HG02840 (cell line): ENCODE results near the gene PTPMT1.
"Not testable (repeated sequence)": the region's sequence is repeated elsewhere in the genome, so short reads cannot be mapped to it uniquely, and the experiment has no call there.

ENCODE experiments used
- ATAC-seq: cut with Tn5 transposase; IDR thresholded peaks from one replicate; pipeline ENCODE4 v1.9.1; 2021; ENCODE audit warnings: mild to moderate bottlenecking, moderate library complexity, moderate number of reproducible peaks; ENCODE audit not compliant: unreplicated experiment, low FRiP score

The PTPMT1 gene, protein sequence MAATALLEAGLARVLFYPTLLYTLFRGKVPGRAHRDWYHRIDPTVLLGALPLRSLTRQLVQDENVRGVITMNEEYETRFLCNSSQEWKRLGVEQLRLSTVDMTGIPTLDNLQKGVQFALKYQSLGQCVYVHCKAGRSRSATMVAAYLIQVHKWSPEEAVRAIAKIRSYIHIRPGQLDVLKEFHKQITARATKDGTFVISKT

GRCh38 chr11:47565340-47566148 lies at the start of gene PTPMT1:
Gene PTPMT1, plus strand, starts transcription at chr11:47565599. Its CDS starts 24 bp downstream, at chr11:47565623.
- peak; percentile 69 for ATAC-seq

GRCh38 chr11:47516155-47516554 lies 49.2 kb upstream of the PTPMT1 start:
- no peak for ATAC-seq

DNA sequence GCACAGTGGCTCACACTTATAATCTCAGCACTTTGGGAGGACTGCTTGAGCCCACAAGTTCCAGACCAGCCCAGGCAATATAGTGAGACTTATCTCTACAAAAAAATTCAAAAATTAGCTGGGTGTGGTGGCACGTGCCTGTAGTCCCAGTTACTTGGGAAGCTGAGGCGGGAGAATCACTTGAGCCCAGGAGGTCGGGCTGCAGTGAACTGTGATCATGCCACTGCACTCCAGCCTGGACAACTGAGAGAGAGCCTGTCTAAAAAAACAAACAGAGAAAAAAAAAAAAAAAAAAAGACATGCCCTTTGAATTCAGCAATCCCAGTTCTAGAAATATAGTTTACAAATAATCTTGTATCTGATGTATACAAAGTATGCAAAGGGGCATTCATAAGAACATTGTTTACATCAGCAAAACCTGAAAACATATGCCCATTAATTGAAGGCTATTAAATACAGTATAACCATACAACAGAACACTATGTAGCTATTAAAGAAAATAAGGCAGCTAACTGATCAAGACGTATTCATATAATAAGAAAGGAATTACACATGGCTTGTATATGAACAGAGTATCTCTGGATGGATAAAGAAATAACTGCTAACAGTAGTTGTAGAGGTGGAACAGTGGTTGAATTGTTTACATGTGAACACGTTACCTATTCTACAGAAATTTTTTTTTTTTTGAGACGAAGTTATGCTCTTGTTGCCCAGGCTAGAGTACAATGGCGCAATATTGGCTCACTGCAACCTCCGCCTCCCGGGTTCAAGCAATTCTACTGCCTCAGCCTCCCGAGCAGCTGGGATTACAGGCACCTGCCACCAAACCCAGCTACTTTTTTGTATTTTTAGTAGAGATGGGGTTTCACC lies 48.2 kb upstream of the PTPMT1 start:
- ATAC-seq = no peak

- no peak for ATAC-seq
These were observed 47.0 kb upstream of the PTPMT1 start for GRCh38 chr11:47518212-47518964.

DNA sequence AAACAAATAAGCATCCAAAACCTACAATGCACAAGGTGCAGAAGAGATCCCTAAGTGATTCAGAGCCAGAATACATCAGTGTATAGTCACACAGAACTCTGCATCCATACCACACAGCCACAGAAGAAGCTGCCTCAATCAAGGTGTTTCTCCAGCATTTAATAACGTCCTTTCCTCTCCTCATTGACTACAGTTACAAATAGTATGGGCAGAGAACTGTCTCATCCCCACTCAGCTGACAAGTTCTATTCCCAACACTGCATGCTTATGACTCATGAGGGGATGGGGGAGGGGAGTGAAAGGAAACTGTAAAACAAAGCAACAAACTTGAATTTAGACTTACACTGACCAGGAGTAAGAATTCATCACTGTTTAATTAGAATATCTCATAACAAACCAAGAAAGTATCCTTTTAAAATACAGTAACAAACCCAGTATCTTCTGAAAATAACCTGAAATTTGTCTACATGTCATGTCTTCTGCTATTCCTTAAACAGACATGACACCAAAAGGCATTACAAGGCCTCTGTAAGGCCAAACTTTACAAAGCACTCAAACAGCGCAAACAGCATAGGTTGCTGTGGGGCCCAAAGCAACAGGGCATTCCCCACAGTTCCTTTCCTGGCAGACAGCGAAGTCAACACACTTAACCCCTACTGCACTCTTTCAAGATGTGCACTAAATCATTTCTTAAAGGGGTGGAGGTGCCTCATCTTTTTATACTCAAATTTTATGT lies 41.7 kb upstream of the PTPMT1 start:
- ATAC-seq = no peak

DNA sequence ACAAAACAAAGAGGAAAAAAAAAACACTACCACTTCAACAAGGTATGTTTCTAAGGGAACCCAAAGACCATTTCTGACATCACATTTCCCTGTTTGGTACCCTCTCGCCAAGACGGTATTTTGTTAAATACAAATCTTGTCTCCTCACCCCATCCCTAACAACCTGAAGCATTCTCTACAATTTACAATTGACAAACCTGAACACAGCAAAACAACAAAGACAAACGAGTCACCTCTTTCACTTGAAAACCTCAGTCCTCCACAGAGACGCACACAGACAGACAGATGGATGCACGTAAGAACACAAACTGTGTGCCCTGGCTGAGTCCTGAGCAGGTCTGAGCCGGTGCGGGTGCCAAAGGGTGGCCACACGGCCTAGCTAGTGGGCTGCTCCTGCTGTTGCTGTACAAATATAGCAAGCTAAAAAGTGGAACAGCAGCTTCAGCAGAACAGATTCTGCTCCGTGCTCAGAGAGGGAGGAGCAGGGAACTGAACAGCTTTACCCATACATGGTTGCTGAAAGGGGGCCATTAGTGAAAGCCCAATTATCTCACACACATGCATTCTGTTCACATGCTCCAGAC lies 41.0 kb upstream of the PTPMT1 start:
- no peak for ATAC-seq

DNA sequence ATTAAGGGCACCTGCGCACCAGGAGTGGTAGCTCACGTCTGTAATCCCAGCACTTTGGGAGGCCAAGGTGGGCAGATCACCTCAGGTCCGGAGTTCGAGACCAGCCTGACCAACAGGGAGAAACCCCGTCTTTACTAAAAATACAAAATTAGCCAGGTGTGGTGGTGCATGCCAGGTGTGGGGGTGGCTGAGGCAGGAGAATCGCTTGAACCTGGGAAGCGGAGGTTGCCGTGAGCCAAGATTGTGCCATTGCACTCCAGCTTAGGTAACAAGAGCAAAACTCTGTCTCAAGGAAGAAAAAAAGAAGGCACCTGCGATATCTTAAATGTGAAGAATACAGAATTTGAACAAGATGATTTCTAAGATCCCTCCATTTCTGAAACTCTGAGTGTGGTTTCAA lies 39.4 kb upstream of the PTPMT1 start:
- ATAC-seq = not testable (repeated sequence)

- ATAC-seq = no peak
These were observed 38.2 kb upstream of the PTPMT1 start for GRCh38 chr11:47527186-47527585.

- no peak for ATAC-seq
These were observed 35.4 kb upstream of the PTPMT1 start for GRCh38 chr11:47529951-47530350.

GRCh38 chr11:47530721-47531120 lies 34.7 kb upstream of the PTPMT1 start:
- ATAC-seq = not testable (repeated sequence)

- no peak for ATAC-seq
These were observed 33.7 kb upstream of the PTPMT1 start for GRCh38 chr11:47531666-47532065.

GRCh38 chr11:47532597-47533213 lies 32.7 kb upstream of the PTPMT1 start:
- ATAC-seq = no peak

DNA sequence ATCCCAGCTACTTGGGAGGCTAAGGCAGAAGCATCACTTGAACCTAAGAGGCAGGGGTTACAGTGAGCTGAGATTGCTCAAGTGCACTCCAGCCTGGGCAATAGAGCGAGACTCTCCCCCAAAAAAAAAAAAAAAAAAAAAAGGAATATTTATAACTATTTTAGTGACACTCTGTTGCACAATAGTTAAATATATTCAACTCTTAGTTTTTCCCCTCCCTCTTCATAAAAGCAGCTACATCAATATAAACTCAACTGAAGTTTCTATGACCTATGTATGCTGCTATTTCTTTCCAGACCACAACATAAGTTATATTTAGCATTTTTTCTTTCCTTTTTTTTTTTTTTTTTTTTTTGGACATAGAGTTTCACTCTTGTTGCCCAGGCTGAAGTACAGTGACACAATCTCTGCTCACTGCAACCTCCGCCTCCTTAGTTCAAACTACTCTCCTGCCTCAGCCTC lies 31.7 kb upstream of the PTPMT1 start:
- ATAC-seq = no peak

- ATAC-seq = no peak
These were observed 30.6 kb upstream of the PTPMT1 start for GRCh38 chr11:47534704-47535251.

DNA sequence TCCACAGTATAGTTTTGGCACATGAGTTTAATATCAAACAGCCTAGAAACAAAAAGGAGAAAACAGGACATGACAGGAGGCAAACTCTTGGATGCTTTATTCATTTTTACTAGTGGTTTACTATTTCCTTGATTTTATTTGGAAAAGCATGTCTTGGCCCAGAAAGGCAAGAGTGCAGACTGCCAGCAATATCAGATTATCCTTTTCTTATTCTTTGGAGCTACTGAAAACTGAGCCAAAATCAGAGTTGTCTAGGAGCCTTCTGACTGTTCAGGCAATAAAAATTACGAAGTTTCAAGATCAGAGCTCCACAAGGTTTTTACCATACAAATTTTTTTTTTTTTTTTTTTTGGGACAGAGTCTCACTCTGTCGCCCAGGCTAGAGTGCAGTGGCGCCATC lies 28.5 kb upstream of the PTPMT1 start:
- no peak for ATAC-seq

DNA sequence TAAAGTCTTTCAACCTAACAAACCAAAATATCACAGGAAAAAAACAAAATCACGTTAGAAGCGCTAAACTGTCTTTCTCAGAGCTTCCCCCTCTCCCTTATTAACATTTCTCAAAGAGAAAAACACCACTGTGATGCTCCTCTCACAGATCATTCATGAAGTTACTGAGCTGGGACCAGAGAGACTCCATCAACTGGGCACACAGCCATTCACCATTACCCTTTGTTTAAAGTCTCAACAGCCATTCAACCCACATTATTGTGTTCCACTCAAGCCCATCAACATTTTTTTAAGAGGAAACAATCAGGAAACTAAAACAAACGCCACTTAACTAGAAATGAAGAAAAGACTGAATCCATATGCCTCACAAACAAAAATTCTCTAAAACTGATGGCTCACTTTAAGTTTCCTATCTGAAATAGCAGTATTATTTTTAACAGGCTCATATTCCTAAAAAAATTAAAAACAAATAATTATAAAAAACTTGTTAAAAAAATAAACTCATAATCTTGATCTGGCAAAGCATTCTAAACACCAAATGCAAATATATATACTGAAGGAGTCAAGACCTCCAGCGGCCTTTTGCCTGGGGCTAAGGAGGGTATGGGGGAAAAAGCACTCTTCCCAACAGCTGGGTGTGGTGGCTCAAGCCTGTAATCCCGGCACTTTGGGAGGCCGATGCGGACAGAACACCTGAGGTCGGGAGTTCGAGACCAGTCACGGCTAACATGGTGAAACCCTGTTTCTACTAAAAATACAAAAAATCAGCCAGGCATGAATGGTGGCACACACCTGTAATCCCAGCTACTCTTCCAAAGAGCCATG lies 26.4 kb upstream of the PTPMT1 start:
- ATAC-seq = no peak

- no peak for ATAC-seq
These were observed 25.7 kb upstream of the PTPMT1 start for GRCh38 chr11:47539681-47540039.

DNA sequence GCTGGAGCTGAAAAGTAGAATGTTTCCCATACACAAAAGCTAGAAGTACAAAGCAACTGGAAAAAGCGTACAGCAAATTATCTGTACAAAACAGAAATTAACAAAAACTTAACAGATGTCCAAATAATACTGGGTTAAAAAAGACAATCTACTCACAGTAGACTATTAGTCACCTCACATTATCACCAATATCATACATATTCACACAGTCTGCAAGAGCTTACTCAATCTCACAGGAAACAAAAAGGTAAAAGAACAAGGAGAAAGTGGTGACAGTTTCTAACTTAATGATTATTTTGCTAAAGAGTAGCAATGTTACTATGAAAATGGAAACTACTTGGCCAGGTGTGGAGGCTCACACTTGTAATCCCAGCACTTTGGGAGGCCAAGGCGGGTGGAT lies 24.3 kb upstream of the PTPMT1 start:
- ATAC-seq = no peak
